ENCODE results near the gene EXOC3L2. TPM values are rescaled to one million over a fixed set of nuclear protein-coding genes. Genes with fewer than 3 reads are reported as not detected.

The EXOC3L2 gene
- polyA plus RNA-seq, 1 of the 3 experiments (the other 2 are of a cell fraction) = 0.02 TPM

DNA sequence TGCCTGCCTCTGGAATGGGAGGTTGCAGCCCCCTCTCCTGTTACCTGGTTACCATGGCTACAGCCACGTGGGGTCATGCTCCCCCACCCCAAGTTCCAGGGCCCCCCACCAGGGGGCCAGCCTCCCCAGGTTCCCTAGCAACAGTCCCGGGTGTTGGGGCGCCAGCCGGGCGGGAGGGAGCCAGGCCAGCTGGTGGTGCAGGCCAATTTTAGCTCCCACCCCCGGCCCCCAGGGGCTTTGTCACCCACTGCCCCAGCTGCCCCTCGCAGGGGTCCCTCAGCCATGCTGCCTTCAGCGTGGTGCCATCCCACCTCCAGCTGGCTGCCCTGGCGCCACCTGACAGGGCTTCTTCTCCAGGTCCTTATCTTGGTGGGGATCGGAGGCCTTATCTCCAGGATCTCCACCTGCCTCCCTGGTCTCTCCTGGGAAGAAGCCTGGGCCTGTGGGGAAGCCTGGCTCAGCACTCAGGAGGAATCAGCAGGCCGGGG, 8.9 kb upstream of the EXOC3L2 start (continued):
- TF ChIP-seq TAF1 (IDR thresholded peaks at IDR 0.05; ENCODE audit: borderline replicate concordance, low read depth, low read length) = no peak
- no peak for TF ChIP-seq POLR2AphosphoS5 (IDR thresholded peaks at IDR 0.05; ENCODE audit: low read depth, low read length)
- TF ChIP-seq FOXJ3 (CRISPR knock-in tag; IDR thresholded peaks at IDR 0.05) = no peak
- TF ChIP-seq TCF12 (IDR thresholded peaks at IDR 0.05) = no peak
- no peak for TF ChIP-seq TEAD4 (IDR thresholded peaks at IDR 0.05; ENCODE audit: borderline replicate concordance, insufficient read depth)

DNA sequence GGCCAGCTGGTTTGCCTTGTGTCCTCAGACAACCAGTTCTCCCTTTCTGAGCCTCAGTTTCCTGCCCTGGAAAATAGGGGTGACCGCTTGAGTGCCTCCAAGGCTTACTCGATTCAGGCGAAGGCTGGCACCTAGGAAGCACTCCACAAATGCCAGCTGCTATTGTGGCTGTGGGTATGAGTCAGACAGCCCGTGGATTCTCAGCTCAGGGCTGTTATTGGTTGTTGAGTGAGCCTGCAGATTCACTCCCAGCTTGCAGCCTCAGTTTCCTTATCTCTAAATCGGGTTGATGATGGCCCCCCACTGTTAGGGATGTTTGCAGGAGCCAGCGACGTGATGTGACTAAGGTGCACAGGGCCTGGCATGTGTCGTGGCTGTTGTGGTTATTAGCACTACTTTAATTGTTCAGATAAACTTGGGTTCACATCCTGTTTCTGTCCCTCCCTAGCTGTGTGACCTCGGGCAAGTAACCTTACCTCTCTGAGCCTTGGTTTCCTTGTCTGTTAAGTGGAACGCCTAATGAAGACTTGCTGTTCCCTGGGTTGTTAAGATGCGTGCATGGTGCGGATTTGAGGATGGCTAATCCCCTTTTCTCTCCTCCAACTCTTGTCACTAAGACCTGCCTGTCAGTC, 8.3 kb upstream of the EXOC3L2 start:
- Histone ChIP-seq H3K27me3 (ENCODE audit: insufficient read depth) (no peaks in the 10 kb centered on the region), H2AFZ (ENCODE audit: low read depth) (no peak overlapping the region), H3K79me2 (ENCODE audit: insufficient read depth) (peaks cover 64% of the 10 kb centered on the region), H3K4me1 (ENCODE audit: control insufficient read depth in 1 of 2, insufficient read depth in 2 of 2, low read depth in 1 of 2, low read length in 1 of 2) (peaks cover 10 to 30% of the 10 kb centered on the region in 2 experiments; a peak in 2 of 4 replicates), H3F3A (replicated peaks; ENCODE audit: insufficient read depth) (peaks cover 8% of the 10 kb centered on the region), H3K9me3 (no peaks in the 10 kb centered on the region), H3K9me2 (no peaks in the 10 kb centered on the region), H3K4me3 (ENCODE audit: low read depth in 2 of 2, low read length in 1 of 2) (no peak overlapping the region), H3K9ac (no peak overlapping the region), H4K20me1 (ENCODE audit: insufficient read depth) (peaks cover 42% of the 10 kb centered on the region), H3K36me3 (replicated peaks in 1 of 2; ENCODE audit: control insufficient read depth in 1 of 2, insufficient read depth in 2 of 2, low read length in 1 of 2) (no peaks in the 10 kb centered on the region), H3K27ac (ENCODE audit: low read depth in 2 of 2, low read length in 1 of 2) (no peak overlapping the region), H3K4me2 (peak overlapping the region; percentile 93)
- TF ChIP-seq FOSL2 (IDR thresholded peaks at IDR 0.05; ENCODE audit: borderline replicate concordance, low read depth) (peak; percentile 38; the same call in 1 of the 2 replicates), TEAD4 (IDR thresholded peaks at IDR 0.05; ENCODE audit: borderline replicate concordance, insufficient read depth) (no peak), RAD21 (IDR thresholded peaks at IDR 0.05; ENCODE audit: low read length) (no peak), ELF1 (IDR thresholded peaks at IDR 0.05) (no peak)
- TF ChIP-seq, protein P1, sequence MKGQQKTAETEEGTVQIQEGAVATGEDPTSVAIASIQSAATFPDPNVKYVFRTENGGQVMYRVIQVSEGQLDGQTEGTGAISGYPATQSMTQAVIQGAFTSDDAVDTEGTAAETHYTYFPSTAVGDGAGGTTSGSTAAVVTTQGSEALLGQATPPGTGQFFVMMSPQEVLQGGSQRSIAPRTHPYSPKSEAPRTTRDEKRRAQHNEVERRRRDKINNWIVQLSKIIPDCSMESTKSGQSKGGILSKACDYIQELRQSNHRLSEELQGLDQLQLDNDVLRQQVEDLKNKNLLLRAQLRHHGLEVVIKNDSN (IDR thresholded peaks at IDR 0.05; ENCODE audit: borderline replicate concordance, low read depth) = no peak
- TF ChIP-seq, protein P2, sequence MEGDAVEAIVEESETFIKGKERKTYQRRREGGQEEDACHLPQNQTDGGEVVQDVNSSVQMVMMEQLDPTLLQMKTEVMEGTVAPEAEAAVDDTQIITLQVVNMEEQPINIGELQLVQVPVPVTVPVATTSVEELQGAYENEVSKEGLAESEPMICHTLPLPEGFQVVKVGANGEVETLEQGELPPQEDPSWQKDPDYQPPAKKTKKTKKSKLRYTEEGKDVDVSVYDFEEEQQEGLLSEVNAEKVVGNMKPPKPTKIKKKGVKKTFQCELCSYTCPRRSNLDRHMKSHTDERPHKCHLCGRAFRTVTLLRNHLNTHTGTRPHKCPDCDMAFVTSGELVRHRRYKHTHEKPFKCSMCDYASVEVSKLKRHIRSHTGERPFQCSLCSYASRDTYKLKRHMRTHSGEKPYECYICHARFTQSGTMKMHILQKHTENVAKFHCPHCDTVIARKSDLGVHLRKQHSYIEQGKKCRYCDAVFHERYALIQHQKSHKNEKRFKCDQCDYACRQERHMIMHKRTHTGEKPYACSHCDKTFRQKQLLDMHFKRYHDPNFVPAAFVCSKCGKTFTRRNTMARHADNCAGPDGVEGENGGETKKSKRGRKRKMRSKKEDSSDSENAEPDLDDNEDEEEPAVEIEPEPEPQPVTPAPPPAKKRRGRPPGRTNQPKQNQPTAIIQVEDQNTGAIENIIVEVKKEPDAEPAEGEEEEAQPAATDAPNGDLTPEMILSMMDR (IDR thresholded peaks at IDR 0.05) = no peak
- POLR2A ChIA-PET = no interaction called here
- DNase-seq = no peak
- CTCF ChIA-PET = interaction anchor here (1.0 to 7.5 kb wide), 6 partner anchors 8 to 84 kb away, joined by 3 to 49 read pairs (median 4); no protein-coding TSS in a partner anchor
- 76% methylated on average over 12 of the region's 12 CpGs for WGBS (ENCODE audit: low lambda C conversion rate)
